Lower lobe of right lung (tissue), 2 donors: Measurements from ENCODE around the gene SUSD2. TPM values are rescaled to one million over a fixed set of nuclear protein-coding genes. Genes with fewer than 3 reads are reported as not detected.

Experiments used
- ATAC-seq, 2 donors: fragments of 200-7000 bp; cut with Tn5 transposase; one replicate each; pipeline ENCODE4 v1.9.1; 2020 to 2022; ENCODE audit warnings: mild to moderate bottlenecking in 2 of 2, moderate library complexity in 2 of 2
- DNase-seq: peaks from one replicate; pipeline ENCODE4 v3.0.0-alpha.2; 2020
- H3K27ac ChIP-seq: fragments of 200-600 bp; one replicate; pipeline ENCODE4 v1.8.0; 2022
- H3K27me3 ChIP-seq: fragments of 200-600 bp; one replicate; pipeline ENCODE4 v1.8.0; 2022; ENCODE audit warnings: low read depth
- H3K36me3 ChIP-seq: fragments of 200-600 bp; one replicate; pipeline ENCODE4 v1.8.0; 2022; ENCODE audit warnings: mild to moderate bottlenecking
- H3K4me1 ChIP-seq: fragments of 200-600 bp; one replicate; pipeline ENCODE4 v1.8.0; 2022
- H3K4me3 ChIP-seq: fragments of 200-600 bp; one replicate; pipeline ENCODE4 v1.8.0; 2022; ENCODE audit warnings: mild to moderate bottlenecking
- H3K9me3 ChIP-seq: fragments of 200-600 bp; one replicate; pipeline ENCODE4 v1.8.0; 2022
- intact Hi-C: fragments of 100-400 bp; cut with DNase I; formaldehyde crosslinking; loops from one replicate; pipeline ENCODE4 v1.11.0; 2022
- total RNA-seq: library from RNA; stranded (reverse); fragmentation: NEBNext Ultra II Directional; extraction: Animal tissue kit (Norgen Biotek cat#: 25700); gene quantifications from one replicate; pipeline ENCODE4 v1.2.1, GENCODE V29; 2021
- TF ChIP-seq, protein P1 (sequence below): fragments of 200-600 bp; IDR thresholded peaks from one replicate; pipeline ENCODE4 v1.8.0; 2022; ENCODE audit warnings: antibody characterized with exemption, mild to moderate bottlenecking
- donor health status: DM: no; HTN: yes; CAD: no; lungs with severe emphysema.

Gene SUSD2
- total RNA-seq, 1 donor from 2014 or later = 200 TPM

GRCh38 chr22:24170632-24171031, 10.7 kb upstream of the SUSD2 start:
- Histone ChIP-seq H3K27me3 (no peaks in the 10 kb centered on the region), H3K4me1 (no peaks in the 10 kb centered on the region), H3K36me3 (peaks cover 98% of the 10 kb centered on the region), H3K9me3 (no peaks in the 10 kb centered on the region), H3K27ac (no peak overlapping the region), H3K4me3 (no peak overlapping the region)
- TF ChIP-seq, protein P1, sequence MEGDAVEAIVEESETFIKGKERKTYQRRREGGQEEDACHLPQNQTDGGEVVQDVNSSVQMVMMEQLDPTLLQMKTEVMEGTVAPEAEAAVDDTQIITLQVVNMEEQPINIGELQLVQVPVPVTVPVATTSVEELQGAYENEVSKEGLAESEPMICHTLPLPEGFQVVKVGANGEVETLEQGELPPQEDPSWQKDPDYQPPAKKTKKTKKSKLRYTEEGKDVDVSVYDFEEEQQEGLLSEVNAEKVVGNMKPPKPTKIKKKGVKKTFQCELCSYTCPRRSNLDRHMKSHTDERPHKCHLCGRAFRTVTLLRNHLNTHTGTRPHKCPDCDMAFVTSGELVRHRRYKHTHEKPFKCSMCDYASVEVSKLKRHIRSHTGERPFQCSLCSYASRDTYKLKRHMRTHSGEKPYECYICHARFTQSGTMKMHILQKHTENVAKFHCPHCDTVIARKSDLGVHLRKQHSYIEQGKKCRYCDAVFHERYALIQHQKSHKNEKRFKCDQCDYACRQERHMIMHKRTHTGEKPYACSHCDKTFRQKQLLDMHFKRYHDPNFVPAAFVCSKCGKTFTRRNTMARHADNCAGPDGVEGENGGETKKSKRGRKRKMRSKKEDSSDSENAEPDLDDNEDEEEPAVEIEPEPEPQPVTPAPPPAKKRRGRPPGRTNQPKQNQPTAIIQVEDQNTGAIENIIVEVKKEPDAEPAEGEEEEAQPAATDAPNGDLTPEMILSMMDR = no peak
- intact Hi-C loops = no loop called here
- ATAC-seq (no peak), DNase-seq (no peak)

- Histone ChIP-seq H3K4me3 (no peak overlapping the region), H3K9me3 (no peaks in the 10 kb centered on the region), H3K36me3 (peaks cover 98% of the 10 kb centered on the region), H3K27me3 (no peaks in the 10 kb centered on the region), H3K27ac (no peak overlapping the region), H3K4me1 (no peaks in the 10 kb centered on the region)
- no peak for ATAC-seq
- no peak for DNase-seq
- intact Hi-C loops = no loop called here
- TF ChIP-seq, protein P1 = no peak
Observed at GRCh38 chr22:24171822-24172221, 9.5 kb upstream of the SUSD2 start.

DNA sequence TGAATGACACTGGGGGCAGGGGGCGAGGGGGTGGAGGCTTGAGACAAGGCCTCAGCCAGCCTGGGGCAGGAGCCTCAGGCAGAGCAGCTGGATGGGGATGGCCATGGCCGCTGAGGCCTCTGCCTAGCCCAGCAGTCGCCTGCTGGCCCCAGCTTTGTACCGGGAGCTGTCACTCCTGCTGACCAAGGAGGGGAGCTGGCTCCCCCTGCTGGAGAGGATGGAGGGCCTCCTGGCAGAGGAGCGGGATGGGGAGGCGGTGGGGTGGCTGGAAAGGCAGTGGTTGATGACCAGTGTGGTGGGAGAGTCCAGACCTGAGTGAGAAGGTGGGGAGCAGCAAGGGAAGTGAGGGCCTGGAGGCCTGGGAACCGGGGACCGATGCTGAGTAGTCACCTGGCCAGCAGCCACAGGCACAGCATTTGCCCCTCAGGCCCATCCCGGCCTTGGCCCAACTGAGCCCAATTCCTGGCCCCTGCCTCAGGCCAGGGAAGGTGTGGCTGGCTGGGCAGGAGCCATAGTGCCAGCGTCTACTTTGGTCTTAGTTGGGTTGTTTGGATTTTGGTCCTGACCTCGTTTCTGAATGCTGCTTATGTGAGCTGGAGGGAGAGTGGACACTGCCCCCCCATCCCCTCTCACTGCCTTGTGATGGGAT, 6.0 kb upstream of the SUSD2 start:
- TF ChIP-seq, protein P1 = peak; percentile 87
- H3K4me1 ChIP-seq = peaks cover 2% of the 10 kb centered on the region
- H3K27me3 ChIP-seq = no peaks in the 10 kb centered on the region
- H3K4me3 ChIP-seq = no peak overlapping the region
- no peaks in the 10 kb centered on the region for H3K9me3 ChIP-seq
- intact Hi-C loops = no loop called here
- peak; percentile 86 for DNase-seq
- peak overlapping the region; percentile 19 for H3K27ac ChIP-seq
- ATAC-seq = peak; percentile 76 to 80
- peaks cover 81% of the 10 kb centered on the region for H3K36me3 ChIP-seq

DNA sequence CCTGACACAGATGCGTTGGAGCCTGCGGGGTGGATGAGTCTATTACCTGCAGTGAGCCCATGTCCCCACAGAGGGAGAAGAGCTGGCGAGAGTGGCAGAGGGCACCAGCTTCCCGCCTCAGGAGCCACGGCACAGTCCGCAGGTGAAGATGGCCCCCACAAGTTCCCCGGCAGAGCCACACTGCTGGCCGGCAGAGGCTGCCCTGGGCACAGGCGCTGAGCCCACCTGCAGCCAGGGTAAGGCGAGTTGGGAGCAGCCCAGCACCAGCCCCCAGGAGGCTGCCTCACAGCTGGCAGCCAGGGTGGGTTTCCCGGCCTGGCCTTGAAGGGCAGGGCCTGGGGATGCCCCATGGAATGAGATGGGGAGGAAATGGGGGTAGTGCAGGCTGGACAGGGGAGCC, 5.2 kb upstream of the SUSD2 start:
- intact Hi-C loops = no loop called here
- H3K27ac ChIP-seq = peak overlapping the region; percentile 31

DNA sequence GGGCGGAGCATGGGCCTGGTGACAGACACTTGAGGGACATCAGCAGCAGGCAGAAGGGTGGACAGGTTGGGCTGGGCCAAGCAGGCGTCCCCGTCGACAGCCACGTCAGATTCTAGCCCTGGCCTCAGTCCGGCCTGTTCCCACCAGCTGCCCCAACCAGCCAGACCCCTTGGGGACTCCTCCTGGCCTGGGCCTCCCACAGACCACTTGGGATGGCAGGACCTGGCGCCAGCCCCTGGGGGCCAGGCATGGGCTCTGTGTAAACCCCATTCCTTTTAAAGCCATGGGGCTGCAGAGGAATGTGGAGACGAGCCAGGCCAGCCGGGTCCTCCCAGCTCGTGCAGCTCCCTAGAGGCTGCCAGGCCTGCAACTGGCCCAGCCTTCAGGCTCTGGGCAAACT, 4.7 kb upstream of the SUSD2 start:
- TF ChIP-seq, protein P1 = no peak
- peaks cover 15% of the 10 kb centered on the region for H3K4me1 ChIP-seq
- ATAC-seq (no peak), DNase-seq (no peak)
- no peak overlapping the region for H3K27ac ChIP-seq
- H3K36me3 ChIP-seq = peaks cover 67% of the 10 kb centered on the region
- no peak overlapping the region for H3K4me3 ChIP-seq
- intact Hi-C loops = no loop called here
- H3K27me3 ChIP-seq = no peaks in the 10 kb centered on the region
- no peaks in the 10 kb centered on the region for H3K9me3 ChIP-seq

More for the DNA sequence above, 5.2 kb upstream of the SUSD2 start:
- no peak for DNase-seq
- Histone ChIP-seq H3K4me3 (no peak overlapping the region), H3K9me3 (no peaks in the 10 kb centered on the region), H3K4me1 (peaks cover 9% of the 10 kb centered on the region), H3K27me3 (no peaks in the 10 kb centered on the region), H3K36me3 (peaks cover 73% of the 10 kb centered on the region)
- no peak for ATAC-seq
- TF ChIP-seq, protein P1 = no peak
